ENCODE measurements around the gene PHF5A.
"Not testable (repeated sequence)": the region's sequence is repeated elsewhere in the genome, so short reads cannot be mapped to it uniquely, and the experiment has no call there.

The PHF5A gene

DNA sequence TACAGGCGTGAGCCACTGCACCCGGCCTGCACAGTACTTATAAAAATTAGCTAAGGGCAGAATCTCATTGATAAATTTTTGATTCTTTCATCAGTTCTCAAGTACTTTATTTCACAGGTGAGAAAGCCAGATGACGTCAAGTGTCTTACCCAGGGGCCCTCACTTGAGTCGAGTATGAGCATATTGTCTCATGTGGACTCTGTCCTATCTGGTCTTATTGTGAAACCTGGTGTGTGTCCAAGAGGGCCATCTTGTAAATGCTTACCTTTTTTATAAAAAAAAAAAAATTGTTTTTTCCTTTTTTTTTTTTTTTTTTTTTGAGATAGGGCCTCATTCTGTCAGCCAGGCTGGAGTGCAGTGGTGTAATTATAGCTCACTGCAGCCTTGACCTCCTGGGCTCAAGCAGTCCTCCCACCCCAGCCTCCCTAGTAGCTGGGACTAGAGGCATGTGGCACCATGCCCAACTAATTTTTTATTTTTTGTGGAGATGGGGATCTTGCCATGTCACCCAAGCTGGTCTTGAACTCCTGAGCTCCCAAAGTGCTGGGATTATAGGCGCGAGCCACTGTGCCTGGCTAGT is 6.5 kb upstream of the PHF5A start:
- Histone ChIP-seq H3K79me2 (ENCODE audit: control insufficient read depth, insufficient read depth, low read length, unreplicated experiment) (peaks cover 56% of the 10 kb centered on the region), H3K27me3 (ENCODE audit: insufficient read depth, low read length) (no peaks in the 10 kb centered on the region), H3K36me3 (ENCODE audit: insufficient read depth, low read length) (no peaks in the 10 kb centered on the region), H3K4me3 (ENCODE audit: low read depth, low read length) (no peak overlapping the region), H3K4me1 (ENCODE audit: control insufficient read depth, insufficient read depth, low read length, unreplicated experiment) (peaks cover 14% of the 10 kb centered on the region), H2AFZ (ENCODE audit: low read length, unreplicated experiment) (no peak overlapping the region), H3K27ac (ENCODE audit: low read depth, low read length) (no peak overlapping the region)

DNA sequence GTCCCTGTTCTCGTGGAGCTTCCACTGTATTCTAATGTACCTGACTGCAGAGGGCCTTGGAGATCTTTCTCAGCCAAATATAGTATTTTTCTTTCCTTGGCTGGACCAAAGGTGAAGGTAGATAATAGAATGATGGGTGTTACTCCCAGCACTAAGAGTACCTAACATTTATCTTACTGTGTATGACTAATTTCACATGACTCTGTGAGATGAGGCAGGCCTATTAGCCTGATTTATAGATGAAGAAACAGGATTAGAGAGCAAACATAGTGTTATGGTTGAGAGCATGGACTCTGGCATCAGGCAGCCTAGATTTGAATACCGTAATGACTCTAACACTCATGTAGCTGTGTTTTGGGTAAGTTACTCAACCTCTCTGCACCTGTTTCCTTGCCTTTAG is 3.1 kb upstream of the PHF5A start:
- Histone ChIP-seq H3K4me3 (ENCODE audit: low read depth, low read length) (no peak overlapping the region), H3K27ac (ENCODE audit: low read depth, low read length) (no peak overlapping the region), H3K36me3 (ENCODE audit: insufficient read depth, low read length) (no peaks in the 10 kb centered on the region), H3K79me2 (ENCODE audit: control insufficient read depth, insufficient read depth, low read length, unreplicated experiment) (peaks cover 70% of the 10 kb centered on the region), H3K4me1 (ENCODE audit: control insufficient read depth, insufficient read depth, low read length, unreplicated experiment) (peaks cover 8% of the 10 kb centered on the region), H3K27me3 (ENCODE audit: insufficient read depth, low read length) (no peaks in the 10 kb centered on the region), H2AFZ (ENCODE audit: low read length, unreplicated experiment) (no peak overlapping the region)

DNA sequence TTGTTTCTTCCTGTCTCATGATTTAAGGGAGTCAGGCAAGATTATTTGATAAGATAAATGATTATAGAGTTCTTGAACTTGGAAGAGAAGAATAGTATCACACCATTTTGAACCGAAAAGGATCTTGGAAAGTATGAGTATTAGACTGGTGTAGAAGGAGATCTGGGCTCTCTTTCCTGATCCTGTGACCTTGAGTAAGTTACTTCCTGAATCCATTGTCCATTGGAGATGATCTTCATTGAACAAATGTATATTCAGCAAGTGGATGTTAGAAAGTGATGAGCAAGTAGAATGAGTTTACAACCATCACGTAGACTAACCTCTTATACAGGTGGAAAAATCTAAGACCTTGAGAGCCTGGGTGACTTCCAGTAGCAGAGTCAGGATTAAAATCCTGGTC is 2.4 kb upstream of the PHF5A start:
- Histone ChIP-seq H3K36me3 (ENCODE audit: insufficient read depth, low read length) (no peaks in the 10 kb centered on the region), H3K4me1 (ENCODE audit: control insufficient read depth, insufficient read depth, low read length, unreplicated experiment) (peaks cover 8% of the 10 kb centered on the region), H2AFZ (ENCODE audit: low read length, unreplicated experiment) (no peak overlapping the region), H3K79me2 (ENCODE audit: control insufficient read depth, insufficient read depth, low read length, unreplicated experiment) (peaks cover 75% of the 10 kb centered on the region), H3K27me3 (ENCODE audit: insufficient read depth, low read length) (no peaks in the 10 kb centered on the region), H3K27ac (ENCODE audit: low read depth, low read length) (no peak overlapping the region), H3K4me3 (ENCODE audit: low read depth, low read length) (no peak overlapping the region)

DNA sequence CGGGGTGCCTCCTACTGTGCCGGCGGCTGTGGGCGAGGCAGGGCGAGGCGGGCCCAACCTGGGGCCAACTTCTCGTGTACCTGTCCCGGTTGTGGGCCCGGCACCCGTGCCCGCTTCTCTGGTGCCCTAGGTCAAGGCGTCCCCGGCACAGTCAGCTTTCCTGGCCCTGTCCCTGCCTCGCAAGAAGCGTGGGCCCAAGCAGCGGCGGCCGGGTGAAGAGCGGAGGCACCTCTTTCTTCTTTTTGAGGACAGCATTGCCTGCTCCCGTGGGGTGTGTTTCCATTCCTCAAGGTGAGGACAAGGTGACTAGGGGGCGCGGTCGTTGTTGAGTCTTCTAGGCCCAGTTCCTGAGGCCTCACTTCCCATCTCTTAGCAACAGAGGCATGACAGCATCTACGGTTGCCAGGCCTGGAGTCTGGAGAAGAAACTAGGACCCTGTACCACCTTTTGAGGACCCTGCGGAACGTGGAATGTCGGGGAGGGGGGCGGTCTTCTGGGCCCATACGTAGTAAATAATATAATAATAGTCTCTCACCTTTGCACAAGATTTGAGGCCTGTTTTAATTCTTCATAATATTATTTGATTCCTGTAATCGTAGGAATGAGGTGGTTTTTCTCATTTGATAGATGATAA is 843 bp upstream of the PHF5A start:
- peak overlapping the region; percentile 88 for H3K27ac ChIP-seq (ENCODE audit: low read depth, low read length)
- peaks cover 71% of the 10 kb centered on the region for H3K79me2 ChIP-seq (ENCODE audit: control insufficient read depth, insufficient read depth, low read length, unreplicated experiment)
- H3K27me3 ChIP-seq (ENCODE audit: insufficient read depth, low read length), result no peaks in the 10 kb centered on the region
- H2AFZ ChIP-seq (ENCODE audit: low read length, unreplicated experiment), result no peak overlapping the region
- H3K4me1 ChIP-seq (ENCODE audit: control insufficient read depth, insufficient read depth, low read length, unreplicated experiment), result peaks cover 8% of the 10 kb centered on the region
- 0 out of 2 replicates have a peak, but pooled peaks cover 3% of the 10 kb centered on the region for H3K36me3 ChIP-seq (ENCODE audit: insufficient read depth, low read length)
- peak overlapping the region; percentile 97 for H3K4me3 ChIP-seq (ENCODE audit: low read depth, low read length)

DNA sequence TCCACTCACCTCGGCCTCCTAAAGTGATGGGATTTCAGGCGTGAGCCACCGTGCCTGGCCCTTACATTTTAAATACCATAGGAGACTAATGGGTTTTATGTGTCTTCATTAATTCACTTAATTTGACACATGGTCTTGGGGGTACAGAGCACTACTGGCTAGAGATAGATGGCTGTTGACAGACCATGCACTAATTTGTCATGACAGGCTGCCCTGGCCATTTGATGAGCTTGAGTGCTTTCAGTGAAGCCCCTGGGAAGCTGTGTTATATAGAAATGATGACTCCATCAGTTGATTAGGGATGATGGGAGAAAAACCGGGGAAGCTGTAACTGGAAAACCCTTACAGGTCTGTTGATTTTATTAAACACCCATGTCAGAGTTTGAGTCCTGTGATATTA is 6.6 kb downstream of the PHF5A start:
- 0 out of 2 replicates have a peak, but pooled peaks cover 8% of the 10 kb centered on the region for H3K36me3 ChIP-seq (ENCODE audit: insufficient read depth, low read length)
- no peak overlapping the region for H3K27ac ChIP-seq (ENCODE audit: low read depth, low read length)
- H3K4me3 ChIP-seq (ENCODE audit: low read depth, low read length), result no peak overlapping the region
- H3K79me2 ChIP-seq (ENCODE audit: control insufficient read depth, insufficient read depth, low read length, unreplicated experiment), result peaks cover 16% of the 10 kb centered on the region
- no peaks in the 10 kb centered on the region for H3K4me1 ChIP-seq (ENCODE audit: control insufficient read depth, insufficient read depth, low read length, unreplicated experiment)
- no peaks in the 10 kb centered on the region for H3K27me3 ChIP-seq (ENCODE audit: insufficient read depth, low read length)
- no peak overlapping the region for H2AFZ ChIP-seq (ENCODE audit: low read length, unreplicated experiment)

DNA sequence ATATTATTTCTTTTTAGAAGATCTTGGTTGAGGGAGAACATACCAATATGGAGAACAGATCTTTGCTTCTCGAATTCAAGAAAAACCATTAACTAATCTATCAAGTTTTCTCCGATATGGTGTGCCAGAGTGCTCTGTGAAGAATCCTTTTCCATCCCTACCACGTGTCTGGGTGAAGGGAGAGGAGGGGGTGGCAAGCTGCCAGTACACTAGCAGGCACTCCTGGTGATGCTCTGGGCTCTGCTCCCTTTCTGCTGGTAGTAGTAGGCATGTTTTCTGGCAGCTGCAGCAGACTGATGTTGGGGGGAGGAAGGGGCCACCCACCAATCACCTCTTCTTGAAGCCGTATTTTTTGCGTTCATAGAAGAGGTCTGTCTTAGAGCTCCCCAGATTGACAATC is 8.4 kb downstream of the PHF5A start:
- not testable (repeated sequence) for H3K36me3 ChIP-seq (ENCODE audit: insufficient read depth, low read length); H3K79me2 ChIP-seq (ENCODE audit: control insufficient read depth, insufficient read depth, low read length, unreplicated experiment)

DNA sequence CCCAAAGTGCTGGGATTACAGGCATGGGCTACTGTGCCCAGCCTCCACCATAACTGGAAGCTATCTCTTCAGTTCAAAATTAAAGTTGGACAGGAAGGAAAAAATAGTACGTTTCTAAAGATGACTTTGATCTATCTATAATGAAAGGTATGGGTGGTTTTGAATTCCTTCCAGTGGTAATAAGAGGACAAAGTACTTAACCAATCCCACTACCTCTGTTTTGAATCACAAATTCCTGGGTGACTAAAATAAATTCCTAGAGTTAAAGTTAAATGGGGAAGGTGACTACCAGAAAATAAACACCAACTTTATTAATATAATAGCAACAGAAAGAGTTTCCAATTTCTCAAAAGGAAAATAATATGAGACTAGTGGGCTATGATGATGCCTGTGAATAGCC is 9.1 kb downstream of the PHF5A start:
- H3K36me3 ChIP-seq (ENCODE audit: insufficient read depth, low read length), result 0 out of 2 replicates have a peak, but pooled peaks cover 6% of the 10 kb centered on the region

More for the DNA sequence above, 8.4 kb downstream of the PHF5A start:
- not testable (repeated sequence) for H3K4me1 ChIP-seq (ENCODE audit: control insufficient read depth, insufficient read depth, low read length, unreplicated experiment); H2AFZ ChIP-seq (ENCODE audit: low read length, unreplicated experiment); H3K27me3 ChIP-seq (ENCODE audit: insufficient read depth, low read length); H3K27ac ChIP-seq (ENCODE audit: low read depth, low read length); H3K4me3 ChIP-seq (ENCODE audit: low read depth, low read length)

DNA sequence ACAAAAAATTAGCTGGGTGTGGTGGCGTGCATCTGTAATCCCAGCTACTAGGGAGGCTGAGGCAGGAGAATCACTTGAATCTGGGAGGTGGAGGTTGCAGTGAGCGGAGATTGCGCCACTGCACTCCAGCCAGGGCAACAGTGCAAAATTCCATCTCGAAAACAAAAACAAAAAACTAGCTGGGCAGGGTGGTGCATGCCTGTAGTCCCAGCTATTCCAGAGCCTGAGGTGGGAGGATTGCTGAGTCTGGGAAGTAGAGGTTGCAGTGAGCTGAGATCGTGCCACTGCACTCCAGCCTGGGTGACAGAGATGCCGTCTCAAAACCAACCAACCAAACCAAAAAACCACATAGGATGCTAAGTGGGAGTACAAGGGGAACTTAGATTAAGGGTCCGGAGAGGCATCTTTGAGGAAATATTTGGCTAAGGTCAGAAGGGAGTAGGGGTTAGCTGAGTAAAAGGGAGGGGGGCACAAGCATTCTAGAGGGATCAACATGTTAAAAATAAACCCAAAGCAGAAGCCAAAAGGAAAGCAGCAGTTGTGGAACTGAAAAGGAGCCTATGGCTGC is 10.2 kb downstream of the PHF5A start:
- no peaks in the 10 kb centered on the region for H3K79me2 ChIP-seq (ENCODE audit: control insufficient read depth, insufficient read depth, low read length, unreplicated experiment)
- no peak overlapping the region for H3K4me3 ChIP-seq (ENCODE audit: low read depth, low read length)
- H3K4me1 ChIP-seq (ENCODE audit: control insufficient read depth, insufficient read depth, low read length, unreplicated experiment), result no peaks in the 10 kb centered on the region
- H2AFZ ChIP-seq (ENCODE audit: low read length, unreplicated experiment), result no peak overlapping the region
- no peak overlapping the region for H3K27ac ChIP-seq (ENCODE audit: low read depth, low read length)
- H3K36me3 ChIP-seq (ENCODE audit: insufficient read depth, low read length), result no peaks in the 10 kb centered on the region
- no peaks in the 10 kb centered on the region for H3K27me3 ChIP-seq (ENCODE audit: insufficient read depth, low read length)

More for the DNA sequence above, 9.1 kb downstream of the PHF5A start:
- H3K27ac ChIP-seq (ENCODE audit: low read depth, low read length), result no peak overlapping the region
- no peak overlapping the region for H2AFZ ChIP-seq (ENCODE audit: low read length, unreplicated experiment)
- no peaks in the 10 kb centered on the region for H3K4me1 ChIP-seq (ENCODE audit: control insufficient read depth, insufficient read depth, low read length, unreplicated experiment)
- H3K4me3 ChIP-seq (ENCODE audit: low read depth, low read length), result no peak overlapping the region
- no peaks in the 10 kb centered on the region for H3K27me3 ChIP-seq (ENCODE audit: insufficient read depth, low read length)
- peaks cover 4% of the 10 kb centered on the region for H3K79me2 ChIP-seq (ENCODE audit: control insufficient read depth, insufficient read depth, low read length, unreplicated experiment)

DNA sequence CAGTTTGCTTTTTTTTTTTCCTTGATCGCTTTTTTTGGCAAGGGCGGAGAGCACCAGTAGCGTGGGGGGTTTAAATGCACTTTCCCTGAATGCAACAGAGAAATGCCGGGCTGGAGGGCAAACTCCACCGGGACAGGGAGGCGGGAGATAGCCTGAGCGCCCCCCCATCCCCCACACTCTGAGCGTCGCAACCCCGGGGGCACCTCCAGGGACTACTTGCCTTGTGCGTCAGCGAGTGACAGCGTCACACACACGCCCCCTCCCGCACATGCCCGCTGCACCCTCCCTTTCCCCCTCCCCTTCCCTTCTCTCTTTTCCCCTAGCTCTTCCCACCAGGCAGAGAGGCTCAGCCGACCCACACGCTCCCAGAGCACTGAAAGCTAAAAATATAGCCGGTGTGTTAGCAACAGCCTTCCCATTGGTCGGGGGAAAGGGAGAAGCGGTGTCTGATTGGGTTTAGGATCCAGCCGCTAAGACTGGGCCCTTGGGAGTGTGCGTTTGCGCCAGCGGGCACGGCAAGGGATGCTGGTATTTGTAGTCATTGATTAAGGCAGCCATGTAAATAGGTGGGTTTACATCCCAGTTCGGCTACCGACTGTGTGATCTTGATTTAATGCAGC is 20.2 kb downstream of the PHF5A start:
- no peaks in the 10 kb centered on the region for H3K27me3 ChIP-seq (ENCODE audit: insufficient read depth, low read length)
- H3K4me3 ChIP-seq (ENCODE audit: low read depth, low read length), result peak overlapping the region; percentile 93
- H3K4me1 ChIP-seq (ENCODE audit: control insufficient read depth, insufficient read depth, low read length, unreplicated experiment), result peaks cover 4% of the 10 kb centered on the region
- H3K79me2 ChIP-seq (ENCODE audit: control insufficient read depth, insufficient read depth, low read length, unreplicated experiment), result peaks cover 33% of the 10 kb centered on the region
- H3K36me3 ChIP-seq (ENCODE audit: insufficient read depth, low read length), result no peaks in the 10 kb centered on the region
- peak overlapping the region; percentile 94 for H2AFZ ChIP-seq (ENCODE audit: low read length, unreplicated experiment)
- peak overlapping the region; percentile 91 for H3K27ac ChIP-seq (ENCODE audit: low read depth, low read length)

DNA sequence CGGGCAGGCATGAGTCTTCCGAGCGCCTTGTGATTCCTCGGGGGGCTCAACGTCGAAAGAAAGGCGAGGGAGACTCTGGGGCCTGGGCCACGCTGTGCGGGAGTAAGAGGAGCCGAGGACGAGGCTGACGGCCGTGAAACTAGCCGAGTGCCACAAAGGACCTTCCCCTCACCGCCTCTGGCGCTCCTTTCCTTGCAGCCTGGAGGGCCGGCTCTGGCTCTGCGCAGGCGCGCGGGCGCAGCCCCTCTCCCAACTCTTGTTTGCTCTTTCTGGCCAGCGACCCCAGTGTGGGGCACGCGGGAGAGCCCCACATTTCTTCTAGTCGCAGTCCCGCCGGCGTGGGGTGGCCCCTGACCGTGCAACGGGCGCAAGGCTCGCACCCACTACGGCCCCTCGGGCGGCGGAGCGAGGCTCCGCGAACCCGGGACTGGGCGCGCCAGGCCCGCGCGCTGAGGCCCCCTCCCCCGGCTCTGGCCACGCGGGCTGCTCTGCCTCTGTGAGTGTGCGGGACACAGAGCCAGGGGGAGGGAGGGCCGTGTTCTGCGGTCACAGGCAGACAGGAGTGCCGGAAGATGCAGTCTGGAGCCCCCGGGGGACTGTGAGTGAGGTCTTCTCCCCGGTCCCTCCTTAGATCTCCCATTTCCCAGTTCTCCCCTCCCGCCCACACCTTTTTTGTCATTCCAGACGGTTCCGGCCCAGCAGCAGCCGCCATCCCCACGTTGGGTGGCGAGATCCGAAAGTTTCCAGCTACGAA is 20.9 kb downstream of the PHF5A start:
- Histone ChIP-seq H3K36me3 (ENCODE audit: insufficient read depth, low read length) (no peaks in the 10 kb centered on the region), H3K4me3 (ENCODE audit: low read depth, low read length) (peak overlapping the region; percentile 93), H3K4me1 (ENCODE audit: control insufficient read depth, insufficient read depth, low read length, unreplicated experiment) (peaks cover 8% of the 10 kb centered on the region), H3K27ac (ENCODE audit: low read depth, low read length) (peak overlapping the region; percentile 91), H3K79me2 (ENCODE audit: control insufficient read depth, insufficient read depth, low read length, unreplicated experiment) (peaks cover 39% of the 10 kb centered on the region), H3K27me3 (ENCODE audit: insufficient read depth, low read length) (no peaks in the 10 kb centered on the region), H2AFZ (ENCODE audit: low read length, unreplicated experiment) (peak overlapping the region; percentile 93)

All from ACC112 (cell line).